Naive thymus-derived CD4-positive, alpha-beta T cell (primary cell): ENCODE measurements around the gene SKIC8. TPM values are rescaled to one million over a fixed set of nuclear protein-coding genes. Genes with fewer than 3 reads are reported as not detected.

ENCODE experiments used
- ATAC-seq: fragments of 150-1000 bp; cut with Tn5 transposase; 2 replicates; pipeline ENCODE4 v1.10.0; 2021; ENCODE audit warnings: mild to moderate bottlenecking, moderate library complexity
- CTCF ChIA-PET: fragments of 350-600 bp; sonication (Branson Sonifier 250); formaldehyde crosslinking; loops from one replicate; lab custom pipeline; 2021; ENCODE audit warnings: antibody characterized with exemption; lab: Charles Lee
- POLR2A ChIA-PET: fragments of 350-600 bp; sonication (Branson Sonifier 250); formaldehyde crosslinking; loops from one replicate; lab custom pipeline; 2021; ENCODE audit warnings: antibody characterized with exemption, inconsistent platforms; lab: Charles Lee
- DNase-seq, 9 donors: peaks; one replicate each; pipeline versions ENCODE4 v3.0.0 to v3.0.0-alpha.2; 2020 to 2022; ENCODE audit warnings: mixed read lengths in 1 of 9
- H3K27ac ChIP-seq: one replicate; pipeline ENCODE4 v1.7.0; 2013; ENCODE audit warnings: mild to moderate bottlenecking, low read depth, low read length, moderate library complexity
- H3K27me3 ChIP-seq, 2 donors: one replicate each; pipeline ENCODE4 v1.7.0; 2013; ENCODE audit warnings: low read length in 2 of 2, mild to moderate bottlenecking in 2 of 2, moderate library complexity in 2 of 2; ENCODE audit not compliant: control insufficient read depth in 2 of 2, insufficient read depth in 2 of 2
- H3K36me3 ChIP-seq, 3 experiments: 1 replicate in 2 of 3; 2 replicates in 1 of 3; pipeline ENCODE4 v1.7.0; 2013; ENCODE audit warnings: low read length in 3 of 3, mild to moderate bottlenecking in 3 of 3, moderate library complexity in 1 of 3; ENCODE audit not compliant: insufficient read depth in 3 of 3, control insufficient read depth in 2 of 3
- H3K4me1 ChIP-seq, 2 donors: one replicate each; pipeline ENCODE4 v1.7.0; 2013; ENCODE audit warnings: low read length in 2 of 2, mild to moderate bottlenecking in 2 of 2, moderate library complexity in 1 of 2; ENCODE audit not compliant: control insufficient read depth in 2 of 2, insufficient read depth in 2 of 2
- H3K4me3 ChIP-seq: 2 replicates; pipeline ENCODE4 v1.7.0; 2013; ENCODE audit warnings: mild to moderate bottlenecking, low read length
- H3K9me3 ChIP-seq, 3 experiments: 1 replicate in 2 of 3; 2 replicates in 1 of 3; pipeline ENCODE4 v1.7.0; 2013; ENCODE audit warnings: low read length in 3 of 3; ENCODE audit not compliant: control insufficient read depth in 2 of 3
- H3K27ac Mint-ChIP-seq, 9 donors: one replicate each; pipeline ENCODE4 v1.8.0; 2020 to 2022; ENCODE audit warnings: mixed read lengths in 9 of 9, mild to moderate bottlenecking in 8 of 9, moderate library complexity in 5 of 9, inconsistent platforms in 2 of 9
- H3K27me3 Mint-ChIP-seq, 5 donors: one replicate each; pipeline ENCODE4 v1.8.0; 2021 to 2022; ENCODE audit warnings: mixed read lengths in 5 of 5, mild to moderate bottlenecking in 1 of 5
- H3K36me3 Mint-ChIP-seq, 5 donors: one replicate each; pipeline ENCODE4 v1.8.0; 2020 to 2022; ENCODE audit warnings: mixed read lengths in 5 of 5, mild to moderate bottlenecking in 3 of 5, inconsistent platforms in 1 of 5
- H3K4me1 Mint-ChIP-seq, 7 donors: one replicate each; pipeline ENCODE4 v1.8.0; 2020 to 2022; ENCODE audit warnings: mixed read lengths in 7 of 7, mild to moderate bottlenecking in 3 of 7, inconsistent platforms in 1 of 7
- H3K4me3 Mint-ChIP-seq, 10 donors: one replicate each; pipeline ENCODE4 v1.8.0; 2020 to 2022; ENCODE audit warnings: mild to moderate bottlenecking in 10 of 10, mixed read lengths in 10 of 10, moderate library complexity in 6 of 10, inconsistent platforms in 2 of 10
- H3K9me3 Mint-ChIP-seq, 11 donors: one replicate each; pipeline ENCODE4 v1.8.0; 2020 to 2022; ENCODE audit warnings: mixed read lengths in 11 of 11, mild to moderate bottlenecking in 4 of 11, inconsistent platforms in 1 of 11, moderate library complexity in 1 of 11
- intact Hi-C, 2 donors: fragments of 100-400 bp; cut with micrococcal nuclease; formaldehyde crosslinking; loops; one replicate each; pipeline ENCODE4 v1.15.1; 2023
- polyA plus RNA-seq, 2 donors: library from polyadenylated mRNA; unstranded; fragments of 300-500 nt; fragmentation: Illumina TruSeq; gene quantifications; one replicate each; pipeline ENCODE4 v1.2.3, GENCODE V29; 2021
- total RNA-seq, 6 experiments: library from RNA in 5 of 6; stranded (reverse) in 5 of 6; gene quantifications; 1 replicate in 5 of 6; 2 replicates in 1 of 6; pipeline ENCODE4 v1.2.3 and lab custom pipeline; 2021 to 2026

SKIC8 gene
- total and polyA plus RNA-seq, 7 experiments from 2014 or later: 26.7 to 95.8 (median 45.4) TPM

DNA sequence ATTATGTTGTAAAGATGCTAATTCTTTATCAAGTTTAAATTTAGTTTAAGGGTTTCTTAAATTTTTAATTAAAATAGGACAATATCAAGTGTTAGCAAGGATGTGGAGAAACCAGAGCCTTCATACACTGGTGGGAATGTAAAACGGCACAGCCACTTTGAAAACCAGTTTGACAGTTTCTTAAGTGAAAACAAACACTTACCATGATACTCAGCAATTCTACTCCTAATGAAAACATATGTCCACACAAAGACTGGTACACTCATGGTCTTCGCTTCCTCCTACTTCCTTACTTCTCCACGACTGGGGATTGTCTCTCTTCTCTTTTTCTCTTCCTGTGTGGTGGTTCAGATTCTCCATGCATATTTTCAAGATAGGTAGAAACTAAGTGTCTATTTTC is 9.2 kb downstream of the SKIC8 start:
- Histone ChIP-seq H3K27me3 (no peaks in the 10 kb centered on the region), H3K4me3 (no peak overlapping the region), H3K9me3 (no peaks in the 10 kb centered on the region), H3K27ac (no peak overlapping the region), H3K36me3 (peaks cover 3 to 82% (median 5%) of the 10 kb centered on the region in 3 experiments), H3K4me1 (no peaks in the 10 kb centered on the region)
- intact Hi-C loops: no loop called here
- Mint-ChIP-seq H3K27me3 (no peaks in the 10 kb centered on the region), H3K9me3 (peaks cover 0 to 1% (median 0%) of the 10 kb centered on the region in 11 donors), H3K27ac (peak overlapping the region in 1 of 9 donors; percentile 10), H3K4me3 (no peak overlapping the region), H3K36me3 (peaks cover 7 to 60% (median 26%) of the 10 kb centered on the region in 5 donors), H3K4me1 (peaks cover 0 to 11% (median 4%) of the 10 kb centered on the region in 7 donors)
- CTCF ChIA-PET: no interaction called here
- DNase-seq (no peak), ATAC-seq (no peak)
- POLR2A ChIA-PET: no interaction called here

DNA sequence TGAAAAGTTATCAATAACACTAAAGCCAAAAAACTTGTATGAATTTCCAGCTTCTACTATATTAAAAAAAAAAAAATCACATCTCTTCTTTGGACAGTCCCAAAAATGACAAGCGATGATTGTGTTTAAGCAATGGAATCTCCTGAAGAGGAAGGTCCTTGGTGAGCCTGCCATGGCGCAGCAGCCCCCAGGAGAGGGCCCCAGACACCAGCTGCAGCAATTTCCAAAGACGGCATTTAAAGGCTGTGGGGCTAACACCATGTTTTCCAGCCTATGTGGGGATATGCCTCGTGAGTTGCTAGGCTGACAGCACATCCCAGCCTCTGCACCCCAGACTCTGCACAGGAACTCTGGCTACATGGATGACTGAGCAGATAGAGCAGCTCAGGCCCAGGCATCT is 14.7 kb downstream of the SKIC8 start:
- peaks cover 4 to 55% (median 24%) of the 10 kb centered on the region in 5 donors for H3K36me3 Mint-ChIP-seq
- ChIA-PET POLR2A (no interaction called here), CTCF (interaction anchor here (0.7 kb wide), 1 partner anchor 294 kb away, joined by 4 read pairs; no protein-coding TSS in a partner anchor)
- H3K27ac Mint-ChIP-seq: no peak overlapping the region
- no peaks in the 10 kb centered on the region for H3K9me3 ChIP-seq
- H3K9me3 Mint-ChIP-seq: peaks cover 0 to 1% (median 0%) of the 10 kb centered on the region in 11 donors
- no peaks in the 10 kb centered on the region for H3K4me1 ChIP-seq
- no peak overlapping the region for H3K27ac ChIP-seq
- H3K4me3 Mint-ChIP-seq: no peak overlapping the region
- peaks cover 0 to 7% (median 2%) of the 10 kb centered on the region in 7 donors for H3K4me1 Mint-ChIP-seq
- H3K4me3 ChIP-seq: no peak overlapping the region
- intact Hi-C loops: no loop called here
- ATAC-seq (no peak), DNase-seq (no peak)
- H3K27me3 Mint-ChIP-seq: no peaks in the 10 kb centered on the region
- H3K36me3 ChIP-seq: peaks cover 10 to 92% (median 18%) of the 10 kb centered on the region in 3 experiments
- H3K27me3 ChIP-seq: no peaks in the 10 kb centered on the region

DNA sequence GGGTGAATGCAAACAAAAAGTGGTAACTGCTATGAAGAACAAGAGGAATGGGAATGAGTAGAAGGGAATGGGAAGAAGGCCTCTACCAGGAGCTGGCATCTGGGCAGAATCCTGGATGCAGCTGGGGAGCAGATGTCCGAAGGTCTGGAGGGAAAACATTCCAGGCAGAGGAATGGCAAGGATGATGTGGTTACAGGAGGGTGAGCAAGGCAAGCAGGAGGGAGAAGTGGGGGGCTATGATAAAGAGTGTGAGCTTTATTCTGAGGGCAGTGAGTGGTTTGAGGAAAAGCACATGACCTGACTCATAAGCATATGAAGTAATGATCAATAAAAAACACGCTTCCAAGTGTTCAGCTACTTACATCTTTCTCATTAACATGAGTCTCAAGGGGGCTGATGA is 17.1 kb downstream of the SKIC8 start:
- Histone ChIP-seq H3K4me1 (no peaks in the 10 kb centered on the region), H3K27me3 (no peaks in the 10 kb centered on the region), H3K27ac (no peak overlapping the region), H3K4me3 (no peak overlapping the region), H3K36me3 (peaks cover 6 to 88% (median 18%) of the 10 kb centered on the region in 3 experiments), H3K9me3 (no peaks in the 10 kb centered on the region)
- Mint-ChIP-seq H3K4me3 (no peak overlapping the region), H3K27ac (peak overlapping the region in 4 of 9 donors; percentile 11 to 76 (median 47)), H3K27me3 (no peaks in the 10 kb centered on the region), H3K36me3 (peaks cover 6 to 44% (median 19%) of the 10 kb centered on the region in 5 donors), H3K9me3 (no peaks in the 10 kb centered on the region), H3K4me1 (peaks cover 0 to 7% (median 2%) of the 10 kb centered on the region in 7 donors)
- intact Hi-C loops: no loop called here
- CTCF ChIA-PET: interaction anchor here (0.8 to 1.4 kb wide), 2 partner anchors 10 to 42 kb away, joined by 3 to 6 read pairs; no protein-coding TSS in a partner anchor
- POLR2A ChIA-PET: interaction anchor here (1.0 to 1.4 kb wide), 2 partner anchors 11 to 17 kb away, joined by 4 to 5 read pairs; no protein-coding TSS in a partner anchor
- no peak for DNase-seq
- no peak for ATAC-seq

DNA sequence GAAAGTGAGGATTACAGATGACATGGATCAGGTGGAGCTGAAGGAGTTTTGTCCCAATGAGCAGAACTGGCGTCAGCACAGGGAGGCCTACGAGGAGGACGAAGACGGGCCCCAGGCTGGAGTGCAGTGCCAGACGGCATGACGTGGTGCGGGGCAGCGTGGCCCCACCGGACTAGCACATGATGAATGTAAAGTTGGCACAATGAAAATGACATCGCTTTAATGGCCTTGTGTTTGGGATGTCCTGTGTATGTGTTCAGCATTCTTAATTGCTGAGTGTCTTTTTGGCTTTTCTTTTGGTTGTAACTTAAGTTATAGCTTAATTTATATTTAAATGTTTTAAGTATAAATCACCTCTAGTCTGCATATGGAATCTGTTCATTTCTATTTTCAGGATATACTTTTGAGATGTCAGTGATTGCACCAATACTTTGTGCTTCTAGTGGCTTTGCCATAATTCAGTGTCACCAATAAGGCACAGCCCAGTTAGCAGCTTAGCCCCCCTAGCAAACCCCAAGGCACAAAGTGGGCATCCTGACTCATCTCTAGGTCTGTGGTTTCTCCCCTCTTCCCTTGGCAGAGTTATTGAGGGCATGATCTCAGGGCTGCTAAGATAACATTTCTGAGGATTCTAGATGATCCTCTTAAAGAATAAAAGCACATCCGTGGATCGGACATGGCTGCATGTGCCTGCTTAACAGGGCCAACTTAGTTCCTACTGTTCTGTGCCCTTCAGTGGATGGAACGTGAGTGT is 18.9 kb downstream of the SKIC8 start:
- POLR2A ChIA-PET: interaction anchor here (0.9 kb wide), 1 partner anchor 125 kb away, joined by 3 read pairs; no protein-coding TSS in a partner anchor
- DNase-seq: no peak
- H3K4me3 Mint-ChIP-seq: no peak overlapping the region
- intact Hi-C loops: no loop called here
- peaks cover 11 to 90% (median 18%) of the 10 kb centered on the region in 3 experiments for H3K36me3 ChIP-seq
- no peaks in the 10 kb centered on the region for H3K27me3 Mint-ChIP-seq
- no peaks in the 10 kb centered on the region for H3K9me3 Mint-ChIP-seq
- no peak overlapping the region for H3K4me3 ChIP-seq
- H3K4me1 Mint-ChIP-seq: peaks cover 0 to 7% (median 0%) of the 10 kb centered on the region in 7 donors
- peaks cover 3 to 29% (median 12%) of the 10 kb centered on the region in 5 donors for H3K36me3 Mint-ChIP-seq
- H3K9me3 ChIP-seq: no peaks in the 10 kb centered on the region
- H3K4me1 ChIP-seq: no peaks in the 10 kb centered on the region
- no peak overlapping the region for H3K27ac ChIP-seq
- no peak for ATAC-seq
- no peaks in the 10 kb centered on the region for H3K27me3 ChIP-seq
- peak overlapping the region in 2 of 9 donors; percentile 41 to 70 for H3K27ac Mint-ChIP-seq
- CTCF ChIA-PET: interaction anchor here (1.3 kb wide), 1 partner anchor 172 kb away, joined by 6 read pairs; no protein-coding TSS in a partner anchor

DNA sequence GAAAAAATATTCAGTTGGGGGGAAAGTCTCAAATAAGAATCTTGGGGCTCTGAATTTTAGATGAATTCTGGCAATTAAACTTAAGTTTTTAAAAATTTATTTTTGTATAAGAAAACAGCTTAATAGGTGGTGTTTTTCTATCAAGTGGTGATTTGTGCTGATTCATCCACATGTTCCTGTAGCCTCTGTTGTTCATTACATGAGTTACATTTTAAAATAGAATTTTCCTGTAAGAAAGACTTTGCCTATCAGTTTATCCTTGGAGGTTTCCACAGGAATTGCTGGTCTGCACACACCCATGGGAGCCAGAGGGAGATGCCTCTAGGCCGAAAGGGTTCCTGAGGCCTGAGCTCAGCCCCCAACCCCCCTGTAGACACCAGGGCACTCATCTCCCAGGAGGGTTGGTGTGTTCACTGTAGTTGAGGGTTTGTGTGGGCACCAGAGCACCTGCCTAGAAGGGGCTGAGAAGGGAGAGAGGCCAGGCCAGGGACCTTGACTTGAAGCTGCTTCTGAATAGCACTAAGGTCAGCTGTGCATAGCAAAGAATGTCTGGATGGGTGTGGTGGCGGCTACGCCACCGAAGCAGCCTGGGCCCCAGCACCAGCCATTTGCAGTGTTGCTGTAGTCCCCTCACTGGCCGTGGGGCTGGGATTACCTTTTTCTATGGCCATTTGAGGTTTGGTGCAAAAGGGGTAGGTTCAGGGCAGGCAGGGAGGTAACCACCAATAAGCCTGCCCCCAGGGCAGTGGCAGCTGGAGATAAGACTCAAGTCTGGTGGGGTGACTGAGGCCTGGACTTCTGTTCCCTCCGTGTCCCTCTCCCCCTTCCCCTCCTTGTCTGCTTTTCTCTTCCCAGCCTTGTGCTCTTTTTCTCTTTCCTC is 23.1 kb downstream of the SKIC8 start:
- intact Hi-C loops: no loop called here

DNA sequence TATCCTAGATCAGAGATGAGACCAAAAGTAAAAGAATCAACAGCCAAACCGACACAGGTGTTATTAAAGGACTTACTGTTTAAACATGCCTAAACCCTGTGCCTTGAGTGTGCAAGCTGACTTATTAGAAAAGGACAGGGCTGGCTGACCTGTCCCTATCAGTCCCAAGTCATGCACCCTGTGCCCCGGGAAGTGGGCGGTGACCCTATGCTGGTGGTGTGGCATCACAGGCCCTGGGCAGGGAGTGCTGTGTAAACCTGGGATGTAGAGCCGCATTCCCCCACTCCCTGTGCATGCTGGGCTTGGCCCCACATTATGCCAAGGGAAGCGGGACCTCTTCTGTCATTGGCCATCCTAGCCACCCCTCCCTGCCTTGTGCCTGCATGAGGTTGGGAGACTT is 24.4 kb downstream of the SKIC8 start:
- ChIA-PET CTCF (no interaction called here), POLR2A (no interaction called here)
- H3K9me3 Mint-ChIP-seq: peaks cover 0 to 2% (median 0%) of the 10 kb centered on the region in 11 donors
- no peaks in the 10 kb centered on the region for H3K9me3 ChIP-seq
- DNase-seq (no peak), ATAC-seq (no peak)
- no peaks in the 10 kb centered on the region for H3K27me3 Mint-ChIP-seq
- H3K4me1 ChIP-seq: no peaks in the 10 kb centered on the region
- no peak overlapping the region for H3K27ac ChIP-seq
- peak overlapping the region in 2 of 9 donors; percentile 12 to 18 for H3K27ac Mint-ChIP-seq
- no peak overlapping the region for H3K4me3 Mint-ChIP-seq
- H3K4me1 Mint-ChIP-seq: peaks cover 0 to 7% (median 5%) of the 10 kb centered on the region in 7 donors
- H3K4me3 ChIP-seq: no peak overlapping the region
- intact Hi-C loops: no loop called here
- H3K27me3 ChIP-seq: no peaks in the 10 kb centered on the region
- H3K36me3 ChIP-seq: peaks cover 0 to 88% (median 5%) of the 10 kb centered on the region in 3 experiments
- peaks cover 3 to 45% (median 10%) of the 10 kb centered on the region in 5 donors for H3K36me3 Mint-ChIP-seq

More for the DNA sequence above, 23.1 kb downstream of the SKIC8 start:
- ChIA-PET POLR2A (interaction anchor here (0.8 kb wide), 1 partner anchor 12 kb away, joined by 3 read pairs; the partner anchor contains the start of gene DNAJA4), CTCF (no interaction called here)
- DNase-seq (no peak), ATAC-seq (no peak)
- H3K4me3 ChIP-seq: no peak overlapping the region
- Mint-ChIP-seq H3K27ac (peak overlapping the region in 3 of 9 donors; percentile 20 to 66 (median 38)), H3K36me3 (peaks cover 3 to 40% (median 10%) of the 10 kb centered on the region in 5 donors), H3K4me1 (peaks cover 0 to 7% (median 0%) of the 10 kb centered on the region in 7 donors), H3K9me3 (peaks cover 0 to 2% (median 0%) of the 10 kb centered on the region in 11 donors), H3K27me3 (no peaks in the 10 kb centered on the region), H3K4me3 (no peak overlapping the region)
- no peaks in the 10 kb centered on the region for H3K27me3 ChIP-seq
- no peaks in the 10 kb centered on the region for H3K4me1 ChIP-seq
- no peaks in the 10 kb centered on the region for H3K9me3 ChIP-seq
- H3K36me3 ChIP-seq: peaks cover 0 to 88% (median 5%) of the 10 kb centered on the region in 3 experiments
- H3K27ac ChIP-seq: no peak overlapping the region
